ENCODE measurements around the gene CD8A.

DNA sequence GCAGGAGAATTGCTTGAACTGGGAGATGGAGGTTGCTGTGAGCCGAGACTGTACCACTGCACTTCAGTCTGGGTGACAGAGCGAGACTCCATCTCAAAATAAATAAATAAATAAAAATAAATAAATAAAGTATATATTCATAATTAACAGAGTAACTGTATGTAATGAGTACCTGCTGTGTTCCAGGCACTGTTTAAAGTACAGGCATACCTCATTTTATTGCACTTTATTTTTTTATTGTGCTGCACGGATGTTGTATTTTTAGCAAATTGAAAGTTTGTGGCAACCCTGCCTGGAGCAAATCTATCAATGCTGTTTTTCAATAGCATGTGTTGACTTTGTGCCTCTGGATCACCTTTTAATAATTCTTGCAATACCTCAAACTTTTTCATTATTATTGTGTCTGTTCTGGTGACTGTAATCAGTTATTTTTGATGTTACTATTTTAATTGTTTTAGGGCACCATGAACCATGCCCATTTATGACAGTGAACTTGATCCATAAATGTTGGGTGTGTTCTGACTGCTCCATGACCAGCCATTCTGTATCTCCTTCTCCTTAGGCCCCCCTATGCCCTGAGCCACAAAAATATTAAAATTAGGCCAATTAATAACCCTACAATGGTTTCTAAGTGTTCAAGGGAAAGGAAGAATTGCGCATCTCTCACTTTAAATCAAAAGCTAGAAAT is 27.5 kb upstream of the CD8A start:
- TF ChIP-seq, protein P1, sequence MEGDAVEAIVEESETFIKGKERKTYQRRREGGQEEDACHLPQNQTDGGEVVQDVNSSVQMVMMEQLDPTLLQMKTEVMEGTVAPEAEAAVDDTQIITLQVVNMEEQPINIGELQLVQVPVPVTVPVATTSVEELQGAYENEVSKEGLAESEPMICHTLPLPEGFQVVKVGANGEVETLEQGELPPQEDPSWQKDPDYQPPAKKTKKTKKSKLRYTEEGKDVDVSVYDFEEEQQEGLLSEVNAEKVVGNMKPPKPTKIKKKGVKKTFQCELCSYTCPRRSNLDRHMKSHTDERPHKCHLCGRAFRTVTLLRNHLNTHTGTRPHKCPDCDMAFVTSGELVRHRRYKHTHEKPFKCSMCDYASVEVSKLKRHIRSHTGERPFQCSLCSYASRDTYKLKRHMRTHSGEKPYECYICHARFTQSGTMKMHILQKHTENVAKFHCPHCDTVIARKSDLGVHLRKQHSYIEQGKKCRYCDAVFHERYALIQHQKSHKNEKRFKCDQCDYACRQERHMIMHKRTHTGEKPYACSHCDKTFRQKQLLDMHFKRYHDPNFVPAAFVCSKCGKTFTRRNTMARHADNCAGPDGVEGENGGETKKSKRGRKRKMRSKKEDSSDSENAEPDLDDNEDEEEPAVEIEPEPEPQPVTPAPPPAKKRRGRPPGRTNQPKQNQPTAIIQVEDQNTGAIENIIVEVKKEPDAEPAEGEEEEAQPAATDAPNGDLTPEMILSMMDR (conservative IDR thresholded peaks at IDR 0.05), result no peak
- TF ChIP-seq EZH2 (IDR thresholded peaks at IDR 0.05; ENCODE audit: low read depth), result no peak

Measured in PC-9 (cell line).